ENCODE data around the gene CNGA1.

Gene CNGA1

GRCh38 chr4:48044298-48044697 lies 27.8 kb upstream of the CNGA1 start:
- H3K4me2 ChIP-seq, result no peak overlapping the region
- no peak for TF ChIP-seq Cebpa-rat (IDR thresholded peaks at IDR 0.05)
- no peaks in the 10 kb centered on the region for H3K9me3 ChIP-seq
- H3K4me3 ChIP-seq, result no peak overlapping the region
- H3K27me3 ChIP-seq, result no peaks in the 10 kb centered on the region
- no peak overlapping the region for H3K9ac ChIP-seq
- no peak overlapping the region for H3K27ac ChIP-seq
- no peaks in the 10 kb centered on the region for H3K36me3 ChIP-seq
- peaks cover 15% of the 10 kb centered on the region; the same call in 1 of the 2 replicates for H4K20me1 ChIP-seq
- H3K4me1 ChIP-seq, result peaks cover 32% of the 10 kb centered on the region

GRCh38 chr4:48043504-48043903 lies 27.0 kb upstream of the CNGA1 start:
- no peaks in the 10 kb centered on the region for H3K27me3 ChIP-seq
- H3K27ac ChIP-seq, result no peak overlapping the region
- peaks cover 15% of the 10 kb centered on the region; the same call in 1 of the 2 replicates for H4K20me1 ChIP-seq
- no peak overlapping the region for H3K4me3 ChIP-seq
- no peak overlapping the region for H3K9ac ChIP-seq
- TF ChIP-seq Cebpa-rat (IDR thresholded peaks at IDR 0.05), result no peak
- H3K4me1 ChIP-seq, result peaks cover 29% of the 10 kb centered on the region
- no peaks in the 10 kb centered on the region for H3K36me3 ChIP-seq
- H3K9me3 ChIP-seq, result no peaks in the 10 kb centered on the region
- no peak overlapping the region for H3K4me2 ChIP-seq

- H3K27ac ChIP-seq, result no peak overlapping the region
- H4K20me1 ChIP-seq, result peaks cover 14% of the 10 kb centered on the region; the same call in 1 of the 2 replicates
- H3K27me3 ChIP-seq, result no peaks in the 10 kb centered on the region
- no peak overlapping the region for H3K4me2 ChIP-seq
- H3K4me3 ChIP-seq, result no peak overlapping the region
- H3K9ac ChIP-seq, result no peak overlapping the region
- peaks cover 24% of the 10 kb centered on the region for H3K4me1 ChIP-seq
- H3K9me3 ChIP-seq, result no peaks in the 10 kb centered on the region
- no peaks in the 10 kb centered on the region for H3K36me3 ChIP-seq
- no peak for TF ChIP-seq Cebpa-rat (IDR thresholded peaks at IDR 0.05)
Observed at GRCh38 chr4:48042979-48043461, 26.5 kb upstream of the CNGA1 start.

- Histone ChIP-seq H4K20me1 (no peaks in the 10 kb centered on the region), H3K4me1 (peaks cover 18% of the 10 kb centered on the region), H3K9me3 (no peaks in the 10 kb centered on the region), H3K27ac (no peak overlapping the region), H3K27me3 (no peaks in the 10 kb centered on the region), H3K9ac (no peak overlapping the region), H3K36me3 (no peaks in the 10 kb centered on the region), H3K4me3 (no peak overlapping the region), H3K4me2 (no peak overlapping the region)
- TF ChIP-seq Cebpa-rat (IDR thresholded peaks at IDR 0.05), result no peak
Observed at GRCh38 chr4:48041535-48042137, 25.2 kb upstream of the CNGA1 start.

GRCh38 chr4:48039561-48039960 lies 23.1 kb upstream of the CNGA1 start:
- H3K9me3 ChIP-seq, result no peaks in the 10 kb centered on the region
- H3K4me1 ChIP-seq, result peaks cover 15% of the 10 kb centered on the region
- H3K36me3 ChIP-seq, result no peaks in the 10 kb centered on the region
- H3K27me3 ChIP-seq, result no peaks in the 10 kb centered on the region
- no peak overlapping the region for H3K27ac ChIP-seq
- H3K9ac ChIP-seq, result no peak overlapping the region
- H3K4me3 ChIP-seq, result no peak overlapping the region
- H4K20me1 ChIP-seq, result no peaks in the 10 kb centered on the region
- no peak overlapping the region for H3K4me2 ChIP-seq
- TF ChIP-seq Cebpa-rat (IDR thresholded peaks at IDR 0.05), result no peak

- no peak for TF ChIP-seq Cebpa-rat (IDR thresholded peaks at IDR 0.05)
- peaks cover 15% of the 10 kb centered on the region for H3K4me1 ChIP-seq
- no peaks in the 10 kb centered on the region for H4K20me1 ChIP-seq
- H3K4me3 ChIP-seq, result no peak overlapping the region
- H3K27ac ChIP-seq, result no peak overlapping the region
- no peaks in the 10 kb centered on the region for H3K36me3 ChIP-seq
- no peaks in the 10 kb centered on the region for H3K27me3 ChIP-seq
- H3K9me3 ChIP-seq, result no peaks in the 10 kb centered on the region
- H3K9ac ChIP-seq, result no peak overlapping the region
- H3K4me2 ChIP-seq, result no peak overlapping the region
Observed at GRCh38 chr4:48038666-48039065, 22.2 kb upstream of the CNGA1 start.

GRCh38 chr4:48037117-48037462 lies 20.6 kb upstream of the CNGA1 start:
- Histone ChIP-seq H3K9ac (no peak overlapping the region), H3K4me2 (peak overlapping the region; percentile 57), H3K4me3 (no peak overlapping the region)

GRCh38 chr4:48035952-48036351 lies 19.5 kb upstream of the CNGA1 start:
- Histone ChIP-seq H3K4me3 (no peak overlapping the region), H3K9ac (no peak overlapping the region), H3K4me2 (no peak overlapping the region), H3K27ac (no peak overlapping the region), H3K4me1 (peaks cover 15% of the 10 kb centered on the region), H3K27me3 (no peaks in the 10 kb centered on the region), H3K9me3 (no peaks in the 10 kb centered on the region), H4K20me1 (no peaks in the 10 kb centered on the region), H3K36me3 (no peaks in the 10 kb centered on the region)
- TF ChIP-seq Cebpa-rat (IDR thresholded peaks at IDR 0.05), result no peak

More at GRCh38 chr4:48037117-48037462, 20.6 kb upstream of the CNGA1 start:
- no peak for TF ChIP-seq Cebpa-rat (IDR thresholded peaks at IDR 0.05)
- H3K27ac ChIP-seq, result no peak overlapping the region
- H3K4me1 ChIP-seq, result peaks cover 15% of the 10 kb centered on the region
- H4K20me1 ChIP-seq, result no peaks in the 10 kb centered on the region
- H3K36me3 ChIP-seq, result no peaks in the 10 kb centered on the region
- no peaks in the 10 kb centered on the region for H3K9me3 ChIP-seq
- no peaks in the 10 kb centered on the region for H3K27me3 ChIP-seq

- Histone ChIP-seq H3K4me2 (no peak overlapping the region), H4K20me1 (no peaks in the 10 kb centered on the region), H3K4me1 (peaks cover 15% of the 10 kb centered on the region), H3K27ac (no peak overlapping the region), H3K36me3 (no peaks in the 10 kb centered on the region), H3K9ac (no peak overlapping the region), H3K4me3 (no peak overlapping the region), H3K27me3 (no peaks in the 10 kb centered on the region), H3K9me3 (no peaks in the 10 kb centered on the region)
- TF ChIP-seq Cebpa-rat (IDR thresholded peaks at IDR 0.05), result no peak
Observed at GRCh38 chr4:48033825-48034413, 17.4 kb upstream of the CNGA1 start.

GRCh38 chr4:48033412-48033811 lies 16.9 kb upstream of the CNGA1 start:
- H3K4me1 ChIP-seq, result peaks cover 15% of the 10 kb centered on the region
- H3K27ac ChIP-seq, result no peak overlapping the region
- no peak overlapping the region for H3K9ac ChIP-seq
- H3K4me2 ChIP-seq, result no peak overlapping the region
- no peak overlapping the region for H3K4me3 ChIP-seq
- no peaks in the 10 kb centered on the region for H3K27me3 ChIP-seq
- H3K36me3 ChIP-seq, result no peaks in the 10 kb centered on the region
- no peak for TF ChIP-seq Cebpa-rat (IDR thresholded peaks at IDR 0.05)
- no peaks in the 10 kb centered on the region for H3K9me3 ChIP-seq
- H4K20me1 ChIP-seq, result no peaks in the 10 kb centered on the region

Measured in BLaER1 (cell line).